Endodermal cell (in vitro differentiated cells): Measurements from ENCODE around the gene DIRAS3. TPM values are rescaled to one million over a fixed set of nuclear protein-coding genes. Genes with fewer than 3 reads are reported as not detected.
A peak's percentile ranks its signal among the peaks of the same experiment; 100 is the strongest.
"Not testable (repeated sequence)": the region's sequence is repeated elsewhere in the genome, so short reads cannot be mapped to it uniquely, and the experiment has no call there.

Experiments
- DNase-seq: peaks from one replicate; pipeline ENCODE4 v3.0.0-alpha.2; 2017
- H3K27ac ChIP-seq: 2 replicates; pipeline ENCODE4 v1.5.1; 2013; ENCODE audit warnings: mild to moderate bottlenecking, low read depth, low read length, moderate library complexity
- H3K27me3 ChIP-seq: 2 replicates; pipeline ENCODE4 v1.6.1; 2013; ENCODE audit warnings: mild to moderate bottlenecking, low read length, moderate library complexity; ENCODE audit not compliant: insufficient read depth, control insufficient read depth, poor library complexity, severe bottlenecking
- H3K36me3 ChIP-seq: 2 replicates; pipeline ENCODE4 v1.7.0; 2013; ENCODE audit warnings: mild to moderate bottlenecking, low read length, moderate library complexity; ENCODE audit not compliant: control insufficient read depth, insufficient read depth
- H3K4me1 ChIP-seq: one replicate; pipeline ENCODE4 v1.7.0; 2013; ENCODE audit warnings: low read length; ENCODE audit not compliant: control insufficient read depth, insufficient read depth
- H3K4me3 ChIP-seq: 2 replicates; pipeline ENCODE4 v1.5.1; 2013; ENCODE audit warnings: mild to moderate bottlenecking, low read length, moderate library complexity
- H3K9ac ChIP-seq: 2 replicates; pipeline ENCODE4 v1.6.1; 2013; ENCODE audit warnings: mild to moderate bottlenecking, low read length, moderate library complexity; ENCODE audit not compliant: poor library complexity, severe bottlenecking; ENCODE audit errors: extremely low read depth
- H3K9me3 ChIP-seq: 2 replicates; pipeline ENCODE4 v1.6.1; 2013; ENCODE audit warnings: mild to moderate bottlenecking, low read length, moderate library complexity; ENCODE audit not compliant: control insufficient read depth
- H3K27ac Mint-ChIP-seq: 2 replicates; pipeline ENCODE4 v1.8.0; 2020; ENCODE audit warnings: mixed read lengths
- H3K27me3 Mint-ChIP-seq: 2 replicates; pipeline ENCODE4 v1.8.0; 2021; ENCODE audit warnings: mild to moderate bottlenecking, mixed read lengths; ENCODE audit not compliant: insufficient read depth
- H3K36me3 Mint-ChIP-seq: 2 replicates; pipeline ENCODE4 v1.8.0; 2020; ENCODE audit warnings: low read depth, mixed read lengths
- H3K4me1 Mint-ChIP-seq: 2 replicates; pipeline ENCODE4 v1.8.0; 2020; ENCODE audit warnings: mixed read lengths
- H3K4me3 Mint-ChIP-seq: 2 replicates; pipeline ENCODE4 v1.8.0; 2020; ENCODE audit warnings: mild to moderate bottlenecking, moderate library complexity, mixed read lengths
- H3K9me3 Mint-ChIP-seq: 2 replicates; pipeline ENCODE4 v1.8.0; 2020; ENCODE audit warnings: mild to moderate bottlenecking, mixed read lengths
- CTCF ChIP-seq: fragments of 200-600 bp; sonication (generic); conservative IDR thresholded peaks from 2 replicates; pipeline ENCODE4 v1.5.0; 2021; ENCODE audit warnings: antibody characterized with exemption, mild to moderate bottlenecking
- WGBS, 2 experiments: methylation state at CpG; one replicate each; pipeline versions ENCODE4 v1.1.5 to v1.1.7; 2013; ENCODE audit warnings: missing lambda C conversion rate in 2 of 2, mixed read lengths in 1 of 2; ENCODE audit not compliant: insufficient coverage in 1 of 2, insufficient read length in 1 of 2; 5-methylcytosine and 5-hydroxymethylcytosine counted together
- total RNA-seq, 2 donors: library from RNA; stranded (reverse); fragmentation: NEBNext Ultra II Directional in 1 of 2; extraction: Animal tissue kit (Norgen Biotek cat#: 25700) in 1 of 2; gene quantifications; 2 replicates in 1 of 2; 3 replicates in 1 of 2; pipeline ENCODE4 v1.2.1, GENCODE V29; 2021

Gene DIRAS3
- total RNA-seq, 2 donors from 2014 or later = 0.35 to 0.84 TPM

- not testable (repeated sequence) for H3K9me3 Mint-ChIP-seq, H3K36me3 Mint-ChIP-seq, H3K36me3 ChIP-seq, H3K9me3 ChIP-seq, H3K9ac ChIP-seq, H3K27ac Mint-ChIP-seq, H3K27me3 Mint-ChIP-seq, H3K4me3 Mint-ChIP-seq, H3K4me1 ChIP-seq, H3K4me1 Mint-ChIP-seq, H3K27ac ChIP-seq, H3K4me3 ChIP-seq, H3K27me3 ChIP-seq
- TF ChIP-seq CTCF = peak; percentile 56
- DNase-seq = peak; percentile 59
- 86 to 100% methylated on average over 5 to 6 of the region's 6 CpGs for WGBS, 2 experiments
Observed at GRCh38 chr1:68058053-68058452, 7.6 kb upstream of the DIRAS3 start.

- Histone ChIP-seq H3K4me1 (no peaks in the 10 kb centered on the region), H3K27me3 (no peaks in the 10 kb centered on the region), H3K36me3 (no peaks in the 10 kb centered on the region), H3K27ac (no peak overlapping the region), H3K4me3 (no peak overlapping the region), H3K9ac (no peak overlapping the region), H3K9me3 (no peaks in the 10 kb centered on the region)
- H3K36me3 Mint-ChIP-seq = no peaks in the 10 kb centered on the region
- peaks cover 5% of the 10 kb centered on the region for H3K4me1 Mint-ChIP-seq
- WGBS, 2 experiments = 73 to 95% methylated on average over 2 to 3 of the region's 3 CpGs
- H3K9me3 Mint-ChIP-seq = peaks cover 8% of the 10 kb centered on the region
- peaks cover under 1% of the 10 kb centered on the region for H3K27me3 Mint-ChIP-seq
- H3K4me3 Mint-ChIP-seq = no peak overlapping the region
- DNase-seq = peak; percentile 67
- TF ChIP-seq CTCF = peak; percentile 59
- no peak overlapping the region for H3K27ac Mint-ChIP-seq
Observed at GRCh38 chr1:68057564-68057963, 7.1 kb upstream of the DIRAS3 start.

- peaks cover 5% of the 10 kb centered on the region for H3K4me1 Mint-ChIP-seq
- 95 to 100% methylated on average over 1 to 3 of the region's 3 CpGs for WGBS, 2 experiments
- no peak for DNase-seq
- TF ChIP-seq CTCF = no peak
- no peaks in the 10 kb centered on the region for H3K9me3 ChIP-seq
- H3K27ac Mint-ChIP-seq = no peak overlapping the region
- H3K4me3 Mint-ChIP-seq = no peak overlapping the region
- no peak overlapping the region for H3K9ac ChIP-seq
- no peak overlapping the region for H3K4me3 ChIP-seq
- H3K9me3 Mint-ChIP-seq = peaks cover 8% of the 10 kb centered on the region
- H3K27me3 Mint-ChIP-seq = peaks cover 5% of the 10 kb centered on the region
- no peaks in the 10 kb centered on the region for H3K27me3 ChIP-seq
- H3K36me3 ChIP-seq = no peaks in the 10 kb centered on the region
- H3K27ac ChIP-seq = no peak overlapping the region
- H3K36me3 Mint-ChIP-seq = no peaks in the 10 kb centered on the region
- no peaks in the 10 kb centered on the region for H3K4me1 ChIP-seq
Observed at GRCh38 chr1:68057050-68057449, 6.6 kb upstream of the DIRAS3 start.
